SKM-1 (cell line): ENCODE data around the gene THSD4.

ENCODE experiments used
- DNase-seq: peaks from one replicate; lab custom pipeline; 2025; ENCODE audit not compliant: unreplicated experiment; lab: John Stamatoyannopoulos, UW

THSD4 gene

GRCh38 chr15:71564217-71564616 is 448.9 kb downstream of the THSD4 start:
- DNase-seq: no peak

GRCh38 chr15:71565006-71565405 is 449.7 kb downstream of the THSD4 start:
- DNase-seq: no peak

DNA sequence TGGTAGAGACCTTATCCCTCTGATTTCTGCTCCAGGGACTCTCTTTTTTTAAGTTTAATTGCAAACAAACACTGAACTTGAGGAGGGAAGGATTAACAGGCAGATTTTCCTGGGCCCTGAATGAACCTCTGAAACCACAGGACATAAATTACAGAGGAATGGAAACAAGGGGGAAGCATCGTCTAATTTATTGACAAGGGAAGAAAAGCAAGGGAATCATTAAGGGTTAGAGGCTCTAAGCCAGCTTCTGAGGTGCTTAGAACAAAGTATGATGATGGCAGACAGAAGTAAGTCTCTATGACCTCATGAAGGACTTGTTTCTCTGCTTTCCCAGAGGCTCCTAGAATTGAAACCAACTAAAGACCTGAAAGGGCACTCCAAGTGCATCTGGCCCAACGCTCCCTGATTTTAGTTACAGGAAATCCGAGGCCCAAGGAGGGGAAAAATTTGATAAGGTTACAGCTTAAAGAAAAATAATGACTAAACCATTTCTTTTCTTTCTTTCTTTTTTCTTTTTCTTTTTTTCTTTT is 450.4 kb downstream of the THSD4 start:
- no peak for DNase-seq

- DNase-seq: no peak
These were observed 451.0 kb downstream of the THSD4 start for GRCh38 chr15:71566226-71566625.

GRCh38 chr15:71567173-71567572 is 451.9 kb downstream of the THSD4 start:
- DNase-seq: no peak

DNA sequence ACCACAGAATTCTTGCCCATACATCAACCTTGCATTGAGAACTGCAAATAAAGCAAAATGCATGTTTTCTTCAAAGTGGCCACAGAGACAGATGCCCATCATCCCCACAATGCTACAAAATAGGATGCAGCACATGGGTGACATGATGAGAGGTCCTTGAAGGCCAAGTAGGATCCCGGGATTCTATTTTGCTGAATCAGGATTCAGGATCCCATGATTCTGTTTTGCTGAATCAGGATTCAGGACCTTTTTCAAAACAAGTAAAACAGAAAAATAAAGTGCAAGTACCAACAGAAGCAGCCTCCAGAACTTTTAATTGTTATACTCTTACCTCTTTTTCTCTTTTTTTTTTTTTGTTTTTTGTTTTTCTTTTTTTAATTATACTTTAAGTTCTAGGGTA is 453.0 kb downstream of the THSD4 start:
- DNase-seq: no peak

- no peak for DNase-seq
These were observed 455.5 kb downstream of the THSD4 start for GRCh38 chr15:71570736-71571135.

DNA sequence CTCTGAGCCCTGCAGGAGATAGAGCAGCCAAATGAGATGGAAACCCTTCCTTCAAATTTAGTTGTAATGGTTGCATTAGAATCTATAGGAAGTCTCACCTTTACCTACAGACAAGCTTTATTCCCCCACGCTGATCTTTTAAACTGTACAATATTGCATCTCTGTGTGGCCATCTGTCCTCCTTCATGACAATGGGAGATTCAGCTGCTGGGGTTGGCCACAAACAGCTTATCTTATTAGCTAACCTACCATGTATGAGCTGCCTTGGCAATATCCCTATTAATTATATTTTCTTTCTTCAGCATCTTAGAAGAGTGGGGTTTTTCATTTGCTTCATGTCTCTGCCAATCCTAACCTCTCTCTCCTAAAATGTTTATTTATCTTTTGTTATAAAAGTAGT is 456.4 kb downstream of the THSD4 start:
- DNase-seq: no peak

GRCh38 chr15:71572452-71573053 is 457.3 kb downstream of the THSD4 start:
- DNase-seq: no peak

- no peak for DNase-seq
These were observed 458.3 kb downstream of the THSD4 start for GRCh38 chr15:71573599-71573998.

- DNase-seq: peak; percentile 10
These were observed 460.3 kb downstream of the THSD4 start for GRCh38 chr15:71575474-71576045.

DNA sequence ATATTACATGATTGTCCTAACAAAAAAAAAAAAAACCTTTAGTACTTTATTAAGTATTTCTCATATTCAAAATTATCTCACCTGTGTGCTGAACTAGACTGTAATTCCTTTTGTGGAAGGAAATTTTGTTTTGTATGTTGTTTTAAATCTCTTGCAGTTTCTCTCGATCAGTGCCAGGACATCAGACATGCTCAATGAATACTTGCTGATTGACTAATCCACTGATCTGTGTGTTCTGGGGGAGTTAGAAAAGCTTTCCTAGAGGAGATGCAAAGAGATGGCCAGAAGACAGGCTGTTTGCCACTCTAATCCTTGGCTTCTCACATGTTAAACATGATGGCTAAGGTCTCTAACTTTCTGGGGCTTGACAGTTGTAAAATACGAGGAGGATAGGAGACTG is 461.8 kb downstream of the THSD4 start:
- DNase-seq: no peak

DNA sequence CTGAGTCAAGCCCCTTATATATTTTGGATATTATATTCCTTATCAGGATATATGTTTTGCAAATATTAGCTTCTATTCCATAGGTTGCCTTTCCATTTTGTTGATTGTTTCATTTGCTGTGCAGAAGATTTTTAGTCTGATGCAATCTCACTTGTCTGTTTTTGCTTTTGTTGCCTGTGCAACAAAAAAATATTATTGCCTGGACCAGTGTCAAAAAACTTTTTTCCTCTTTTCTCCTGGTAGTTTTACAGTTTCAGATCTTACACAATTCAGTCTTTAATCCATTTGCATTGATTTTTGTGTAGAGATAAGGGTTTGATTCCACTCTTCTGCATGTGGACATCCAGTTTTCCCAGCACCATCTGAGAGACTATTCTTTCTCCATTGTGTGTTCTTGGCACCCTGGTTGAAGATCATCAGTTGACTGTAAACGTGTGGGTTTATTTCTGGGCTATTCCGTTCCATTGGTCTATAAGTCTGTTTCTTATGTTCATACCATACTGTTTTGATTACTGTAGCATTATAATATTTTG is 466.2 kb downstream of the THSD4 start:
- no peak for DNase-seq

DNA sequence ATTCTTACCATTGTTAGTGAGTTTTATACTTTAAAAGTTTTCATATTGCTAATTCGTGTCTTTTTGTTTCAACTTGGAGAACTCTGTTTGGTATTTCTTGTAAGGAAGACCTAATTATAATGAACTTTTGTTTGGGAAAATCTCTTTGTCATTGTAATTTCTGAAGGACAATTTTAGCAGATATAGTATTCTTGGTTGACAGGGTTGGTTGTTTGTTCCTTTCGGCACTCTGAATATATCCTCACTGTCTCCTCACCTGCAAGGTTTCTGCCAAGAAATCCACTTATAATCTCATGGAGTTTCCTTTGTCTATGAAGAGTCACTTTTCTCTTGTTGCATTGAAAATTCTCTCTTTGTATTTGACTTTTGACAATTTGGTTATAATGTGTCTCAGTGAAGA is 469.9 kb downstream of the THSD4 start:
- DNase-seq: no peak

DNA sequence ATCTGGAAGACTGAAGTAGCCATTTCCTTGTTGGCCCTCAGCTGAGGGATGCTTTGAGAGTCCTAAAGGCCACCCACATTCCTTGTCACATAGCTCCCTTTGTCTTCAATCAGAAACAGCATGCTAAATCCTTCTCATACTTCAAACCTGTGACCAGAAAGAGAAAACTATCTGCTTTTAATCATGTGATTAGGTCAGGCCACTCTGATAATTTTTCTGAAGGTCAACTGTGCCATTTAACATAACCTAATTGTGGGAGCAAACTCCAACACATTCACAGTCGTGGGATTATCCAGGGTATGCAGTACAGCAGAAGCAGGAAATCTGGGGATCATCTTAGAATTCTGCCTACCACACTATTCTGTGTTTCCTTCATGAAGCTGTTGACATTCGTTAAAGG is 471.2 kb downstream of the THSD4 start:
- no peak for DNase-seq

GRCh38 chr15:71588746-71589145 is 473.5 kb downstream of the THSD4 start:
- DNase-seq: no peak

DNA sequence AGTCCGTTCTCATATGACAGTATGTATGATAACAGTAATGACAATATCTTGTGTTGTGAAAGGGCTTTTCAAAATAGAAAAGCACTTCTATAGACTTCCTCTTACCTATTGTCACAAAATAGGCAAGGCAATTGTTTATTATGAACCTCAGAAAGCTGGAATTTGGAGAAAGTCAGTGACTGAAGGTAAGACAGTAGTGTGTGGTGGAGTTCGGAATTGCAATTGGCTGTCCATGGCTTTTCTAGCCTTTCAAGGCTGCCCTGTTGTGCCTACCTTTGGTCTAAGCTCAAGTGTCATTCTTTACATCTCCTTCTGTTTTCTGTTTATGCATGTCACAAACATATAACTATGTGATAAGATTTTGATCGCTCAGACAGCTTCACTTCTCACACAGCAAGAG is 475.8 kb downstream of the THSD4 start:
- DNase-seq: no peak

DNA sequence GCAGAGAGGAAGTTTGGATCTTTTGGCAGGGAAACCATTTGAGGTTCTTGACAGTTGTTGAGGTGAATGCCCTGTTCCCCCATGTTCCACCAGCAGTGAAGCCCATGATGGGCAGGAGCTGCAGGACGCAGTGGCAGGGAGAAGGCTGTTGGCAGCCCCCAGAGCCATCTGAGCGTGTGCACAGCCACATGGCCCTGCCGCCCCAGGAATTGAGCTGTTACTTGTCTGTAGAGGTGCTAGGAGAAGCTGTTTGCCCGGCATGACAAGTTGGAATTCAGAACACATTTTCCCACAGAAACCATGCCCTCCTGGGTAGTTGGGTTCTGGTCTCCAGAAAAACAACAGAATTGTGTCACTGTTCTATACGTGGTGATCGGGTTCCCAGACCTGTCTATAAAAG is 476.9 kb downstream of the THSD4 start:
- no peak for DNase-seq

- no peak for DNase-seq
These were observed 480.7 kb downstream of the THSD4 start for GRCh38 chr15:71595846-71596553.

DNA sequence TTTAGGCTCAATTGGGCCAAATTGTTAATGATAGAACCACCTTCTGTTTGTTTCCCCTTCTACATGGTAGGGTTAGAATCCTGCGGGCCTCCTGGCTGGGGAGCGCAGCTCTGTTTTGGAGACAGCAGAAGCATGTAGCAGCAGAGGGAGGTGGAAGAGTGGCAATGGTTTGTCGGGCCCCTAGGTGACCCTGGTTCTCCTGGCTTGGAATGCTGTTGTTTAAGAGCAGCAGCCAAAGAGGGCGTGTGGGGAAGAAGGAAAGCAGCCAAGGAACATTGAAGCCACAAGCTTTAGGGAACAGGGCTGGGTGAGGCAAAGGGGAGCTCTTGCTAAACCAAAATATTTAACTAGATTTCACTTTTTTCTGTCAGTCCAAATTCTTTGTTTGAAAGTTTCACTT is 481.4 kb downstream of the THSD4 start:
- no peak for DNase-seq

DNA sequence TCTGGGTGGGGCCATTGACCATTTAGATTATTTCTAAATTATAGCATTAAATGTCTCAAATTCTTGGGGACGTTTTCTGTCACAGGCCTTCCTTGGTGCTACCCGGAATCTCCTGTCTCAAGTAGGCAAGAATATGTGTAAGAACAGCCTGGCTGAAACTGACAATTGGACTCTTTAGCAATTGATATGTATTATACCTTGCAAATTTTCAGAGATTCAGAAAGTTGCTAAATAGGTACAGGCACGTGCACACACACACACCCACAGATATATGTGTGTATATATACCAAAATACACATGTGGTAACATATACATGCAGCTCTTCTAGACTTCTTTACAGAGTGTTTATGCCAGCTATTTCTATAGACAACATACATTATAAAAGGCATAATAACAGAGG is 481.9 kb downstream of the THSD4 start:
- DNase-seq: no peak

GRCh38 chr15:71597637-71598036 is 482.4 kb downstream of the THSD4 start:
- DNase-seq: no peak
